C4-2B (cell line): ENCODE measurements around the gene SSBP3.

Experiments
- H3K27ac ChIP-seq: fragments of 450-650 bp; 2 replicates; pipeline ENCODE4 v1.5.1; 2017
- ZFX ChIP-seq: fragments of 450-650 bp; IDR thresholded peaks from 2 replicates; pipeline ENCODE4 v1.6.1; 2017
- TF ChIP-seq, protein P1 (sequence below): fragments of 450-650 bp; conservative IDR thresholded peaks from 2 replicates; pipeline ENCODE4 v1.5.1; 2017; ENCODE audit warnings: mild to moderate bottlenecking

SSBP3 gene

DNA sequence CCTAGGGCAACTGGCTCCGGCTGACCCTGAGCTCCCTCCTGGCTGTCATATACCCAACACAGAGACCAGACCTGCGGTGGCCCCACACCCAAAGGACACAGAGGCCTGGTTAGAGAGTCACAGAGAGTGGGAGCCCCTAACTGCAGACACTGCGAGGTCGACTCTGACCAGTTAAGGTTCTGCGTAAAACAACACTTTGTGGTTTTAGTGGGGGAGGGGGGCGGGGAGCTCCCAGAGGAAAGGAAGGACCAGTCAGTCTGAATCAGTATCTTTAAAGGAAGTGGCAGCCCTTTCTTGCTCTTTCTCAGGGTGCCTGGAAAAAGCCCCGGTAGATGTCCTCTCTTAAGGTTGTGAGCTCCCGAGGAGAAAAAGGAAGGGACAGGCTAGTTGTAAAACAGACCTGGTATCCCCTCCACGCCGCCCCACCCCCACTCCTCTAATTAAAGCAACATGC is 2.4 kb downstream of the SSBP3 start:
- TF ChIP-seq, protein P1, sequence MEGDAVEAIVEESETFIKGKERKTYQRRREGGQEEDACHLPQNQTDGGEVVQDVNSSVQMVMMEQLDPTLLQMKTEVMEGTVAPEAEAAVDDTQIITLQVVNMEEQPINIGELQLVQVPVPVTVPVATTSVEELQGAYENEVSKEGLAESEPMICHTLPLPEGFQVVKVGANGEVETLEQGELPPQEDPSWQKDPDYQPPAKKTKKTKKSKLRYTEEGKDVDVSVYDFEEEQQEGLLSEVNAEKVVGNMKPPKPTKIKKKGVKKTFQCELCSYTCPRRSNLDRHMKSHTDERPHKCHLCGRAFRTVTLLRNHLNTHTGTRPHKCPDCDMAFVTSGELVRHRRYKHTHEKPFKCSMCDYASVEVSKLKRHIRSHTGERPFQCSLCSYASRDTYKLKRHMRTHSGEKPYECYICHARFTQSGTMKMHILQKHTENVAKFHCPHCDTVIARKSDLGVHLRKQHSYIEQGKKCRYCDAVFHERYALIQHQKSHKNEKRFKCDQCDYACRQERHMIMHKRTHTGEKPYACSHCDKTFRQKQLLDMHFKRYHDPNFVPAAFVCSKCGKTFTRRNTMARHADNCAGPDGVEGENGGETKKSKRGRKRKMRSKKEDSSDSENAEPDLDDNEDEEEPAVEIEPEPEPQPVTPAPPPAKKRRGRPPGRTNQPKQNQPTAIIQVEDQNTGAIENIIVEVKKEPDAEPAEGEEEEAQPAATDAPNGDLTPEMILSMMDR = no peak
- no peak for TF ChIP-seq ZFX
- no peak overlapping the region for H3K27ac ChIP-seq

DNA sequence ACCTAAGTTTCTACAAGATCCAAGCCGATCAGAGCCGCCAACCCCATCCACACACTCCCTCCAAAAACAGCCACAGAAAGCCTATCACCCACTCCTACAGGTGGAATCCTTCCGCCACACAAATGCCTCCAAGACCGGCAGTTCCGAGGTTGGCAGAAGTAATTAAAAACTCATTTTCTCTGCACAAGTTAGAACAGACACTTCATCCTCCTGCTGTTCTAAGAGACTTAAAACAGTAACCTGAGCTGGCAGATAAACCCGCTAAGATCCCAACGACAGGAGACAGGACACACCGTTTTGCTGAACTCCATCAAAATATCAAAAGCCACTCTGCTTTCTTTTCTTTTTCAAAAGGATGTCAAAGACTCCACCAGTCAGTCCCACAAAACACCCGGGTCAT is 2.8 kb downstream of the SSBP3 start:
- no peak overlapping the region for H3K27ac ChIP-seq

DNA sequence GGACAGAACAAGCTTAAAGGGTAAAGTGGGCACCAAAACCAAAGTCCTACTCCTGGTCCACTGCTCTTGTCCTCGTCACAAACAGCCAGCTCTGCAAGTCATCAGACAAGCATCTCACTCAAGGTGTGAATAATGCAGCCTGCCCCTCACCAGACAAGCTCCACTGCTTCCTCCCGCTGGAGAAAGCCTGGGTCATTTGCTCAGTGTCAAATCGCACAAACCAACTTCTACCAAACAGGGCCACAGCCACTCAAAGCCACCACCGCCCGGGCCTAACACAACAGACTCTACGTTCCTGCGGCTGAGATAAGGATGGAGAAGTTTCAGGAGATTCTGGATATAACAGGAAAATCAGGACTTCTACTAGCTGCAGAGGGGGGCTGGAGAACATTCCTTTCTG is 3.3 kb downstream of the SSBP3 start:
- no peak overlapping the region for H3K27ac ChIP-seq
- TF ChIP-seq, protein P1 = no peak
- no peak for TF ChIP-seq ZFX

More for the DNA sequence above, 2.8 kb downstream of the SSBP3 start:
- TF ChIP-seq ZFX = no peak
- TF ChIP-seq, protein P1 = no peak

DNA sequence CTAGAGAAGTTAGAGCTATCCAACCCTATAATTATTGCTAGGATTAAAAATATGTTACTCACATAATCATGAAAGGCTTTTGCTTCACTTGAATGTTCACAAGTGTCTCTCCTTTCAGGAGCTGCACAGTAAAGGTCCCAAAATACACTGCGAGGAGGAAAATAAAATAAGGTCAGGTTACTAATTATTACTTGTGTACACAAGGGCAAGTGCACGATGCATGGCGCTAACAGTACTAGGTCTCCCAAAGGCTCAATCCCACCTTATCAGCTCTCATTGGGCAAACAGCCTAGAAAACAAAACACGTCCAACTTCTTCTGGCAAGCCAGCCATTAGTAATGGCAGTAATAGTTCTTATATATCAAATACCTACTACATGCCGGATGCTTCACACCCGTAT is 4.4 kb downstream of the SSBP3 start:
- TF ChIP-seq ZFX = no peak
- TF ChIP-seq, protein P1 = no peak
- H3K27ac ChIP-seq = no peak overlapping the region

DNA sequence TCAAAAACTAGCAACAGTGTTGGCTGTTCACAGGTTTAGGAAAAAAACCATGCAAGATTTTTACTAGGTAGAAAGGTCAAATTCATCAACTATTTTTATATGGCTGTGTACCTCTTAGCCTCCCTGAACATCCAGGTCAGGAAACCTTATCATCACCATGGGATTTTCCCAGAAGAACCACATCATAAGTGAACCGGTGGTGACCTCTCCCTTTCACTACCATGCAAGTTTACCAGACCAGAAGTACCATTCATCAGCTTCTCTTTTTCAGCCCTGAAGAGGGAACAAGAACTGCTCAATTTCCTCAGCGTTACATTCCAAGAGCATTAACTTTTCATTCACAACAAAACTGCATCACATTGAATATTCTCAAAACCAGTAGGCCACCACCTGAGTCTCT is 5.9 kb downstream of the SSBP3 start:
- TF ChIP-seq ZFX = no peak
- TF ChIP-seq, protein P1 = no peak
- H3K27ac ChIP-seq = no peak overlapping the region

DNA sequence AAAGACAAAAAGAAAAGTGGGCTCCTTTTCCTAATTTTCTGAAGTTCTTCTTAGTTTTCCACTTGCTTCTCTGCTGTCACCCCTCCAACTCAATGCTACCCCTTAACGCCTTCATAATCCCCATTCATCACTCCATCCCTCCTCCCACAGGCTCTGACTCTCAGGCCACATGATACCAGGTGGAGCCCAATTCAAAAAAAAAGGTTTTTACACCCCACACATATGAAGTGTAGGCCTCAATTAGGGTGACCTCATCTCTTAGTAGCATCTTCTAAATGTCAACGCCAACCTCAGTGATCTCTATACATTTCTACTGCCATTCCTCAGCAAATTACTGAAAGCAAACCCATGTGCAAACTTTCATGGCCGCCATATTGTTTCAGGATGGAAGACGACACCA is 6.4 kb downstream of the SSBP3 start:
- no peak overlapping the region for H3K27ac ChIP-seq
- TF ChIP-seq, protein P1 = no peak
- no peak for TF ChIP-seq ZFX

DNA sequence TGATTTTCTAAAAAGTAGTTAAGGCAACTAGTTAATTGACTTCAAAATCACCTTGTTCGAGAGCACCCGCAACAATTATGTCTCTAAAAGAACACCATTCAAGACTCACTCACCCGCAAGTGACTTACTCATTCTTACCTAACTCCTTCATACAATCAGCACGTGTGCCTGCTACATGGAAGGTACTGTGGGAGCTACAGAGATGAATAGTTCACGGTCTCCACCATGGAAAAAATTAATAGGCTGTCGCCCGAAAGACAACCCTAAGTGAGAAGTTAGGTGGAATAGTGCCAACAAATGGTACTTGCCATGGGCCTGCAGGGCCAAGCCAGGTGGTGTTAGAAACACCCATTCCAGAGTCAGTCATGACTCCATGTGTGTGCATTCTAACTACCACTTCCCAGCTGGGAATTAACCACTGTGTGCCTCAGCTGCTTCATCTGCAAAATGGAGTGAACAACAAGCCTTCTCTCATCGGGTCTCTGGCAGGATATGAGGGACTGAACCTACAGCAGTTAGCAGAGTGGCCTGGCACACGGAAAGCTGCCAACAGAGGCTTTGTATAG is 7.1 kb downstream of the SSBP3 start:
- TF ChIP-seq ZFX = no peak
- TF ChIP-seq, protein P1 = no peak
- H3K27ac ChIP-seq = no peak overlapping the region
